Upper lobe of left lung (tissue), 4 donors: ENCODE measurements around the gene GRHL3.

Experiments used
- CTCF ChIP-seq, 6 experiments: fragments of 450-650 bp in 4 of 6; fragments of 200-600 bp in 2 of 6; sonication (generic) in 2 of 6; IDR thresholded peaks; one replicate each; pipeline ENCODE4 v1.5.1; 2016 to 2019; ENCODE audit warnings: antibody characterized with exemption in 6 of 6
- EP300 ChIP-seq, 4 donors: sonication (generic); formaldehyde crosslinking; IDR thresholded peaks; one replicate each; pipeline ENCODE4 v1.5.1; 2017; ENCODE audit warnings: antibody characterized with exemption in 4 of 4, control low read depth in 2 of 4

DNA sequence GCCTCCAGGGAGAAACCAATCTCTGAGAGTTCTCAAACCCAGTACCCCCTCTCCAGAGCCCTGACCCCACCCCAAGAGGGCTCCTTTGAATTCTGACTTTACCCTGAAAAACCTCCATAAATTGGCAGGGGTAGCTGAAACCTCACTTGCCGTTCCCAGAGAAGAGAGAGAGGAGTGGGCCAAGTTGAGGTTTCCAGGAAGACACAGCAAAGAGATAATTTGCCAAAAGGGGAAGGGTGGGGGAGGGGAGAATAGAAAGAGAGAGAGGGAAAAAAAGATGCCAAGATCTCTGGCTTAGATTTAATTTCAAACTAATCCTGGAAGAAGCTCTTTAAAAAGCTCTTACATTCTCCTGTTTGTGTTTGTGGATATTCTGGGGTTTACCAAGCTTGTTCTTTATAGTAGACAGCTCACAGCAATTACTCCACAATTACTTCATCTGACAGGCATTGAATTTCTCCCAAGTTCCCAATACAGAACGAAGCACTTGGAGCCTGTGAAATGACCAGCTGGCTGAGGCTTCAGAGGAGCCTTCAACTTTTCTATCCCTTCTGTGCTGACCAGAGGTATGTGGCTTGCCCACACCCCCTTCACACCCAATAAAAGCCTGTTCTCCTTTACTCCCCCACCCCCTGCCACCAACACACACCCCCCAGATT lies 1.1 kb upstream of the GRHL3 start:
- TF ChIP-seq CTCF (IDR thresholded peaks at IDR 0.05) = no peak
- TF ChIP-seq EP300 (IDR thresholded peaks at IDR 0.05) = no peak
